Transverse colon (tissue), 4 donors: ENCODE data around the gene DTX3L.

Experiments used
- POLR2A ChIP-seq: fragments of 450-650 bp; IDR thresholded peaks from one replicate; pipeline ENCODE4 v1.6.1; 2016; ENCODE audit warnings: antibody characterized with exemption, mild to moderate bottlenecking, moderate library complexity
- POLR2AphosphoS5 ChIP-seq, 3 donors: sonication (generic); formaldehyde crosslinking; IDR thresholded peaks; one replicate each; pipeline ENCODE4 v1.6.1; 2016; ENCODE audit warnings: antibody characterized with exemption in 3 of 3
- TF ChIP-seq, protein P1 (sequence below), 5 experiments: fragments of 200-600 bp in 3 of 5; fragments of 450-650 bp in 2 of 5; sonication (generic) in 3 of 5; IDR thresholded peaks; 1 replicate in 2 of 5; 2 replicates in 3 of 5; pipeline ENCODE4 v1.5.1; 2016 to 2017; ENCODE audit warnings: antibody characterized with exemption in 5 of 5, inconsistent platforms in 3 of 5, mild to moderate bottlenecking in 2 of 5, moderate library complexity in 1 of 5

DNA sequence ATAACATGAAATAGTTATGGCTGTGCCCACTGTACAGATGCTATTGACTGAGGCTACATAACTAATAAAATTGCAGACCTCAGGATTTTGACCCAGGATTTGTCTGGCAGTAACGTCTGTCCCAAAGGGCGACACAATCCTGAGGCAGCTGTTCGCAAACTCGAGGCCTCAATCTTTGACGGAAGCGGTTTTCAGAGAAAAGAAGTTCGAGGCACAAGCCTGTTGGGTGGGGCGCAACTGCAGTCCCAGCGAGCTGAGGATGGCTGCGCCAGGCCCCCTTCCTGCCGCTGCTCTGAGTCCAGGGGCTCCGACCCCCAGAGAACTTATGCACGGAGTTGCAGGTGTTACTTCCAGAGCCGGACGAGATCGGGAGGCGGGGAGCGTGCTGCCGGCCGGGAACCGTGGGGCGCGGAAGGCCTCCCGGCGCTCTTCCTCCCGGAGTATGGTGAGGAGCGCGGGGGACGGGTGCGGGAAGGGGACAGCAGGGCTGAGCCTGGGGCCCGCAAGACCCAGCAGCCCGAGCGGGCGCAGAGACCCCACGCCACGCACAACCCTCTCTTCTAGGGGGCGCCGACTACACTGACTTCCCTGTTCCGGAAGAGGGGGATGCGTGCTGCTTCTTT, 13.4 kb downstream of the DTX3L start, which contains the start of gene PARP15:
- no peak for TF ChIP-seq POLR2A
- TF ChIP-seq, protein P1, sequence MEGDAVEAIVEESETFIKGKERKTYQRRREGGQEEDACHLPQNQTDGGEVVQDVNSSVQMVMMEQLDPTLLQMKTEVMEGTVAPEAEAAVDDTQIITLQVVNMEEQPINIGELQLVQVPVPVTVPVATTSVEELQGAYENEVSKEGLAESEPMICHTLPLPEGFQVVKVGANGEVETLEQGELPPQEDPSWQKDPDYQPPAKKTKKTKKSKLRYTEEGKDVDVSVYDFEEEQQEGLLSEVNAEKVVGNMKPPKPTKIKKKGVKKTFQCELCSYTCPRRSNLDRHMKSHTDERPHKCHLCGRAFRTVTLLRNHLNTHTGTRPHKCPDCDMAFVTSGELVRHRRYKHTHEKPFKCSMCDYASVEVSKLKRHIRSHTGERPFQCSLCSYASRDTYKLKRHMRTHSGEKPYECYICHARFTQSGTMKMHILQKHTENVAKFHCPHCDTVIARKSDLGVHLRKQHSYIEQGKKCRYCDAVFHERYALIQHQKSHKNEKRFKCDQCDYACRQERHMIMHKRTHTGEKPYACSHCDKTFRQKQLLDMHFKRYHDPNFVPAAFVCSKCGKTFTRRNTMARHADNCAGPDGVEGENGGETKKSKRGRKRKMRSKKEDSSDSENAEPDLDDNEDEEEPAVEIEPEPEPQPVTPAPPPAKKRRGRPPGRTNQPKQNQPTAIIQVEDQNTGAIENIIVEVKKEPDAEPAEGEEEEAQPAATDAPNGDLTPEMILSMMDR (IDR thresholded peaks at IDR 0.05), result no peak
- TF ChIP-seq POLR2AphosphoS5 (IDR thresholded peaks at IDR 0.05), result no peak
